Endothelial cell of umbilical vein (primary cell): ENCODE data around the gene BCAS3.
"Not testable (repeated sequence)": the region's sequence is repeated elsewhere in the genome, so short reads cannot be mapped to it uniquely, and the experiment has no call there.

Experiments used
- CTCF ChIP-seq, 2 donors: IDR thresholded peaks; 1 replicate in 1 of 2; 2 replicates in 1 of 2; pipeline ENCODE4 v1.5.1; 2011; ENCODE audit warnings: low read length in 2 of 2, mild to moderate bottlenecking in 2 of 2, moderate library complexity in 2 of 2, control low read depth in 1 of 2, inconsistent platforms in 1 of 2, low read depth in 1 of 2; ENCODE audit not compliant: insufficient read depth in 1 of 2; ENCODE audit errors: extremely low read depth in 1 of 2
- EZH2 ChIP-seq: IDR thresholded peaks from 2 replicates; pipeline ENCODE4 v1.6.1; 2012; ENCODE audit warnings: borderline replicate concordance, low read depth, mild to moderate bottlenecking, moderate library complexity, low read length, inconsistent platforms; ENCODE audit not compliant: severe bottlenecking
- JUN ChIP-seq: IDR thresholded peaks from 2 replicates; pipeline ENCODE4 v1.6.1; 2011; ENCODE audit warnings: borderline replicate concordance, low read depth; ENCODE audit not compliant: insufficient read length, insufficient read depth
- MAX ChIP-seq: IDR thresholded peaks from 2 replicates; pipeline ENCODE4 v1.6.1; 2011; ENCODE audit not compliant: insufficient read depth, insufficient read length
- MYC ChIP-seq: IDR thresholded peaks from one replicate; pipeline ENCODE4 v1.6.1; 2011; ENCODE audit warnings: mild to moderate bottlenecking, low read depth, low read length
- POLR2A ChIP-seq: IDR thresholded peaks from 2 replicates; pipeline ENCODE4 v1.6.1; 2012; ENCODE audit warnings: low read depth, mild to moderate bottlenecking, control low read depth, low read length
- POLR2AphosphoS5 ChIP-seq: IDR thresholded peaks from 2 replicates; pipeline ENCODE4 v1.6.1; 2012; ENCODE audit warnings: low read depth, mild to moderate bottlenecking, control low read depth, low read length, moderate library complexity; ENCODE audit not compliant: insufficient read depth

- not testable (repeated sequence) for TF ChIP-seq CTCF (IDR thresholded peaks at IDR 0.05; ENCODE audit: extremely low read depth in 1 of 2, insufficient read depth in 1 of 2, low read depth in 1 of 2, low read length in 2 of 2); POLR2AphosphoS5; POLR2A; JUN; EZH2; MAX; MYC
These were observed 328.3 kb downstream of the BCAS3 start for GRCh38 chr17:61005958-61006357.
